Inflammatory macrophage treated with lipopolysaccharide for 4 hours (primary cell): Measurements from ENCODE around the gene COL11A2.

Experiments
- DNase-seq: peaks from one replicate; pipeline ENCODE4 v3.0.0-alpha.2; 2020

COL11A2 gene

GRCh38 chr6:33171016-33171879 is 21.0 kb downstream of the COL11A2 start:
- DNase-seq: no peak

DNA sequence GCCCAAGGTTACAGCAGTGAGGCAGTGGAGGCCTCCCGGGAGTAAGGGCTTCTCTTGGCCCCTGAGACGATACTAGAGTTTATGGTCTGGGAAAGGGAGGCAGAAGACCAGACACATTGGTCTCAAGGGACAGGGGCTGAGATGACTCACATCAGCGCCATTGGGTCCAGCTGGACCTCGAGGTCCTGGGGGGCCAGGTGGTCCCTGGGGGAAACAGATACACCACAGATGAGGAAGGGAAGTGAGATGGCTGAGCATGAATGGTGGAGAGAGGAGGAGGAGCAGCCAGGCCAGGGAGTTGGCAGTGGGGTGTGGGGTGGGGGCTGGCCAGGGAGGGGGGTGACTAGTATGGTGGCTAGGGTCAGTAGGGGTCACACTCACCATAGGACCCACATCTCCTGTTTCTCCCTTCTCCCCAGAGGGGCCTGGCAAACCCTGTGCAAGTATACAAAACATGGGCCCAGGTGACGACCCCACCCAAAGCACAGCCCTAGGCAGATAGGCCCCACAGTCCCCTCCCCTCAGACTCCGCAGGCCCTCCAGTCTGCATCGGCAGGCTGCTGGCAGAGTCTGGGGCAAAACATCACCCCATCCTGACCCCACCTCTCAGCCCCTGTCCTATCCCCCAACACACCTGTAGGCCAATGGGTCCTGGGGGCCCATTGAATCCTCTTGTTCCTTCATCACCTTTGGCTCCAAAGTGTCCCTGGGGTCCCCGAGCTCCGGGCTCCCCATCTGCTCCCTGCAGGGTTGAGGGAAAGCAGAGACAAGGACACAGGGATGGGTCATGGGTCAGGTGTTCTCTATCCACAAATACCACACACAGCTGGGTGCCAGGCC is 21.9 kb downstream of the COL11A2 start:
- no peak for DNase-seq

DNA sequence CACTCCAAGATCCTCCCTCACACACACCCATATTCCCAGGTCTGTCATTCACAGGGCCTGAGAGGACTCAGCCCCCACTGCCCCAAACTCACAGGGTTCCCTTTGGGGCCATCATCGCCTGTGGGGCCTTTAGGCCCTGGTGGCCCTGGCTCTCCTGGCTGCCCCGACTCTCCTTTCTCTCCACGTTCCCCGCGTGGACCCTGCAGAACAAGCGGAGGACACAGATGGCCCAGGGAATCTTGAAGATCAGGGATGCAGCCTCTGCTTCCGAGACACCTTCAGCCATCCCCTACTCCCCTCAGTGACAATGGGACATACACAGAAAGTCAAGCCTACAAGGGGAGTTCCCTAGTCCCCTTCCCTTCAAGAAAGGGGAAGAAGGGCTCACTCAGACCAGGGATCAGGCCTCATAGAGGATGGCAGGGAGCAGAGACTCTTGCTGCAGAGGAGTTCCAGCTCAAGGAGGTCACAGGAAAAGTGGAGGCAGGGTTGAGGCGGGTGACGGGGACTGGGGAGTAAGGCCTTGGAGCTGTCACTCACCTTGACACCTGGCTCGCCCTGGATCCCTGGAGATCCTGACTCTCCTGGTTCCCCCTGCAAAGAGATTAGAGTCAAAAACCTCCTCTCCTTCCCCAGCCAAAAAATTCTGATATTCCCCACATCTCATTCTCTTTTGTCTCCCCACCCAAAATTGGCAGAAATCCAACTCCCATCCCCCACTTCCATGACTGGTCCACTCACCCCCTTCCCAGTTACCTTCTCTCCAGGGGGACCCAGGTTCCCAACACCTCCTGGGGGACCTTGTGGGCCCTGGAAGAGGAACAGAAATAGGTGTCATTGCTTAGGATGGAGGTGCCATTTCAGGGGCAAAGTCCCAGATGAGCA is 22.7 kb downstream of the COL11A2 start:
- DNase-seq: peak; percentile 25

- no peak for DNase-seq
Measured at GRCh38 chr6:33168639-33169038, 23.6 kb downstream of the COL11A2 start.

DNA sequence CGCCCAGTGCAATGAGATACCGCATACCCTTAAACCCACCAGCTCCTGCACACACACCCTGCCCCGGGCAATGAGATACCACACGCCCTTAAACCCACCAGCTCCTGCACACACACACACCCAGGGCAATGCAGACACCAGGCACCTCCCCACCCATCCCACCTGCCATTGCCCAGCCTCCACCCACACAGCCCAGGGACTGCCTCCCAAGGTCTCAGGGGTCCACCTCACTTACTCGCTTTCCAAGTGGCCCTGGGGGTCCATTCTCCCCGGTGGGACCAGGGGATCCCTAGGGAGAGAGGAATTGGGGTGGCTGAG is 24.0 kb downstream of the COL11A2 start:
- no peak for DNase-seq

- no peak for DNase-seq
Measured at GRCh38 chr6:33167374-33168283, 24.6 kb downstream of the COL11A2 start.

DNA sequence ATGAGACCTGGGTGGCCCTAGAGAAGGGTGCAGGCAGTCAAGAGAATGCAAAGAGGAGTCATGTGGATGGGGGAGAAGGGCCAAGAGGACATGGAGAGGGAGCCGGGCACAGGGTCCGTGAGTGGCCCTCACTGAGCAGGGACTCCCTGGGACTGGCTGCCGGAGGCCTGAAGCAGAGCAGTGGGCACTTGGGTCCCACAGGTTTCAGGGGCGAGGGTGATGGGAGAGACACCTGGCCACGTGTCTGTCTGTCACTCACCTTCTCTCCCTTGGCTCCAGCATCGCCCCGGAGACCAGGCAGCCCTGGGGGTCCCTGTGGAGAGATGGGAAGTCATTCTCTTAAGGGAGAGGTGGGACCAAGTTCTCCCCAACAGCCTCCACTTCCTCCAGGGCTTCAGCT is 25.5 kb downstream of the COL11A2 start:
- no peak for DNase-seq

DNA sequence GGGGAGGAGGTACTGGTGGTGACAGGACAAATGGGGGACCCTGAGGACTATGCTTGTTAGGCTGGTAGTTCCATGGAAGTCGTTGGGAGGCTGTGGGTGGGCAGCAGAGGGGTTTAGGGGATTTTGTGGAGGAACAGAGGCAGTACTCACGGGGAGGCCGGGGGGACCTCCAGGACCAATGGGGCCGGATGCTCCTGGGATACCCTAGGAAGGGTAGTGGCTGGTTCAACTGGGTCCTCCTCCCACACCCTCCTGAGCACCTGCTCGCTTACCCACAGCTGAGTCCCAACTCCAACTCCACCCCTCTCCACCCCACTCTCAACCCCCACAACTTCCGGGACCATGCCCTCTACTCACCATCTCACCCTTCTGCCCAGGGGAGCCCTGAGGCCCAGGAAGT is 25.9 kb downstream of the COL11A2 start:
- DNase-seq: no peak

DNA sequence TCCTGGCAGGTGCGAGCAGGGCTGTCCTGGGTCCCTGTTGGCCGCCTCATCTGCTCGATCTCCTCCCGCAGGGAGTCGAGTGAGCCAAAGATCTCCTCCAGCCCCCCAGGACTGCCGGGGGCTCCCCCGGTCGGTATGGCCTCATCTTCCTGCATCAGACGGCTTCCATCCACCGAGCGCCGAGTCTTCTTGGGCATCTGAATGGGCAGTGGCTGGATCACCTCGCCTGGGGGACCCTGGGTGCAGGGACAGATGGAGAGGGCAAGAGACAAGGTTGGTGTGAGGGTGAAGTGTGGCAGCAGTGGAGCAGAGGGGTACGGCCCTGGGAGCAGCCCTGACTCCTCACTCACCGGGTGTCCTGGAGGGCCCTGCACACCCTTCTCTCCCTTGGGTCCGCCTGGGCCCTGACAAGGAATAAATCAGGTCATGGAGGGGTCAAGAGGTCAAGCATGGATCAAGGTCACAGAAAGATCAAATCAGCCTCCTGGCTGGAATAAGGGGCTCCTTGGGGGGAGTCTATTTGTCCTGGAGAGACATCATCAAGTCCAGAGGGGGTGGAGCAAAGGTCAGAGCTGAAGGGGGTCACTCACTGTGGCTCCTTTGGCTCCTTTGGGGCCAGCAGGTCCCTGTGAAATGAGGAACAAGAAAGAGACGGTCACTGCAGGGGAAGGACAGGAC is 26.5 kb downstream of the COL11A2 start:
- DNase-seq: no peak

DNA sequence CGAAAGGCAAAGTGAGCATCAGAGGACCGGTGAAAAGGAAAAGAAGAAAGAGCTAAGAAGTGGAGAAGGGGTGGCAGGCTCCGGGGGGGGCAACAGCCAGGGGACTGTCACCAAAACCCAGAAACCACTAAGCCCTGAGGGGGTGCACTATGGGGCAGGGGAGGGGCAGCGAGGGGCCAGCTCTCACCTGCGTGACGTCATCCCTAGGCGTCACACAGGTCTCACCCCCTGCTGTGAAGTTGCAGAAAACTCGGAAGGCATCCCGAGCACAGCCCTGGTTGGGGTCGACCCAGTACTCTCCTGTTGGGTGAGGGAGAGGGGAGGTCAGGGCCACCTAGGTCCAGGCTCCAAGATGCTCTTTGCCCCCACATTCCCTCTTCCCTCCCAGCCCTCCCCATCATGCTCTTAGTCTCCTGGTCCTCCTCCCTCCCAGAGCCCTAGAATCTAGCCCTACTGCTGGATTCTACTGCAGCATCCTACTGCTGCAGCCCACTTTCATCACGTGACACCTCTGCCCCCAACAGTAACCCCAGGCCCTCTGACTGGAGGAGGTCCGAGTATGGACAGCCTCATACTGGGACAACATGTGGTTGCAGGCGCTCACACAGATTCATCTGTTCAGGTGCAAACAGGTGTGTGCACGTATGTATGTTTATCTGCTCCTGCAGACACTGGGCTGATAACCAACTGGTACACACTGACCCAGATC is 27.4 kb downstream of the COL11A2 start:
- no peak for DNase-seq

- DNase-seq: no peak
Measured at GRCh38 chr6:33164176-33164575, 28.1 kb downstream of the COL11A2 start.

- no peak for DNase-seq
Measured at GRCh38 chr6:33163540-33163939, 28.7 kb downstream of the COL11A2 start.

- peak; percentile 84 for DNase-seq
Measured at GRCh38 chr6:33161354-33162331, 30.6 kb downstream of the COL11A2 start.

DNA sequence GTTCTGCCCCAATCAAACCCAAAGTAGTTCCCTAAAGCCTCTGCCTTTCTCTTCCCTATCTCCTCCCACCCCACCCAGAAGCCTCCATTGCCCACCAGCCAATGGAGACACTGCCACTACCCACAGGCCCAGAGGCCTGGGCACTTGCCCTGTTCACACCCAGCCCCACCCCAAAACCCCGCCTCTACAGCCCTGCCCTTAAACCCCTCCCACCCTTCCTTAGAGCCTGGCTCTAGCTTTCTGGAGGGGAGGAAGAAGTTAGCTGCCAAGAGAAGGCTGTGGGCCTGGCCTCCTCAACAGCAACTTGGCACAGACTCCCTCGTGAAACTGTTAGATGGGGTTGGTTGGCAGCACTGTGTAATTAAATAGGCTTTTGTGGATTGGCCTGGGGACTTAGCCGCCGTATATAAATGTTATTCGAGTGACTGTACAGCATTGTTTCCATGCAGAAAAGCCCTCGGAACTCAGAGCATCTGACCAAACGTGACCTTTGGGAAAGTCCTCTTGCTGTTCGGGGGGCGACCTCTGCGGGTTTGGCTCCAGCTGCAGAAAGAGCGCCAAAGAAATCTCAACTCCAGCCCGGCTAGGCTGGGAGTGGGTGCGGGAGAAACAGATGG is 31.4 kb downstream of the COL11A2 start:
- peak; percentile 75 for DNase-seq

GRCh38 chr6:33160096-33160495 is 32.2 kb downstream of the COL11A2 start:
- DNase-seq: no peak

GRCh38 chr6:33156964-33157363 is 35.3 kb downstream of the COL11A2 start:
- no peak for DNase-seq

DNA sequence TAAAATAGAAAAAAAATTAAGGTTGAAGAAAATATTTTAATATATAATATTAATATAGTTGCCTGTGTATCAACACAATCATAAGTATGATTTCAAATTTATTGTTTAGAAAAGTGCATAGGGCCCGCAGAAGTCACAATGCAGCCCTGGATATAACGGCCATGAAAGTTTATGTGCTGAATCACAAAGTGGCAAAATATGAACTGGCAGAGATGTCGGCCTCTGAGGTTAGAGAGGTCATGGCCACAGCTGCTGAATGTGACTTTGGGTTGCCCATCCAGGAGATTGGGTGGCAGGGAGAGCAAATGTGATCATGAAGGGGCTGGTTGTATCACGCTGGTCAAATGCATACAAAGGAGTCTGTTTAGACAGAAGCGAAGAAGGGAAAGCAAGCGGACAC is 35.7 kb downstream of the COL11A2 start:
- no peak for DNase-seq

GRCh38 chr6:33154349-33154748 is 37.9 kb downstream of the COL11A2 start:
- DNase-seq: no peak

- no peak for DNase-seq
Measured at GRCh38 chr6:33151050-33151449, 41.2 kb downstream of the COL11A2 start.
